Thyroid gland (tissue), 4 donors: ENCODE results near the gene SGCB. TPM values are rescaled to one million over a fixed set of nuclear protein-coding genes. Genes with fewer than 3 reads are reported as not detected.

Experiments used
- DNase-seq, 2 donors: peaks; one replicate each; pipeline ENCODE4 v3.0.0-alpha.2; 2019
- H3K27ac ChIP-seq, 3 donors: fragments of 200-600 bp; sonication (generic); 1 replicate in 2 of 3; 2 replicates in 1 of 3; pipeline ENCODE4 v1.5.1; 2016 to 2019; ENCODE audit warnings: mild to moderate bottlenecking in 1 of 3, moderate library complexity in 1 of 3
- H3K27me3 ChIP-seq: fragments of 200-600 bp; sonication (generic); one replicate; pipeline ENCODE4 v1.5.1; 2019
- H3K36me3 ChIP-seq, 2 donors: fragments of 200-600 bp; sonication (generic); one replicate each; pipeline ENCODE4 v1.5.1; 2016 to 2019
- H3K4me1 ChIP-seq, 2 donors: fragments of 200-600 bp; sonication (generic); one replicate each; pipeline ENCODE4 v1.5.1; 2017 to 2019
- H3K4me3 ChIP-seq, 3 donors: fragments of 200-600 bp; sonication (generic); replicated peaks in 1 of 3; 1 replicate in 2 of 3; 2 replicates in 1 of 3; pipeline ENCODE4 v1.5.1; 2016; ENCODE audit warnings: mild to moderate bottlenecking in 1 of 3
- H3K9me3 ChIP-seq: fragments of 200-600 bp; sonication (generic); one replicate; pipeline ENCODE4 v1.5.1; 2017
- CTCF ChIP-seq, 6 experiments: fragments of 200-600 bp in 3 of 6; fragments of 450-650 bp in 3 of 6; sonication (generic) in 3 of 6; IDR thresholded peaks; one replicate each; pipeline ENCODE4 v1.5.1; 2016 to 2019; ENCODE audit warnings: antibody characterized with exemption in 6 of 6, mild to moderate bottlenecking in 2 of 6, inconsistent platforms in 1 of 6, moderate library complexity in 1 of 6
- POLR2A ChIP-seq, 2 donors: fragments of 450-650 bp; IDR thresholded peaks; one replicate each; pipeline ENCODE4 v1.6.1; 2017; ENCODE audit warnings: antibody characterized with exemption in 2 of 2, mild to moderate bottlenecking in 2 of 2, moderate library complexity in 1 of 2
- WGBS, 2 donors: methylation state at CpG; one replicate each; pipeline ENCODE4 v1.1.5; 2017; 5-methylcytosine and 5-hydroxymethylcytosine counted together
- intact Hi-C: fragments of 100-400 bp; cut with DNase I; formaldehyde crosslinking; loops from one replicate; pipeline ENCODE4 v1.15.1; 2023
- total RNA-seq, 4 donors: library from RNA; depleted of rRNA; stranded (reverse); fragments of >200 nt; gene quantifications; one replicate each; pipeline ENCODE4 v1.2.3, GENCODE V29; 2016

The SGCB gene
- total RNA-seq, 4 donors from 2014 or later = 13.2 to 16.8 (median 14.3) TPM

- no peaks in the 10 kb centered on the region for H3K9me3 ChIP-seq
- H3K36me3 ChIP-seq = no peaks in the 10 kb centered on the region
- H3K27me3 ChIP-seq = no peaks in the 10 kb centered on the region
- no peak overlapping the region for H3K27ac ChIP-seq
- H3K4me3 ChIP-seq = no peak overlapping the region
- intact Hi-C loops = no loop called here
- DNase-seq = no peak
- TF ChIP-seq CTCF (IDR thresholded peaks at IDR 0.05) (no peak), POLR2A (IDR thresholded peaks at IDR 0.05) (no peak)
- H3K4me1 ChIP-seq = peaks cover 3 to 5% of the 10 kb centered on the region in 2 donors
- WGBS, 2 donors = 67 to 68% methylated on average over 7 of the region's 7 CpGs
These were observed 1.1 kb downstream of the SGCB start for GRCh38 chr4:52036886-52037530.

- Histone ChIP-seq H3K27me3 (no peaks in the 10 kb centered on the region), H3K4me1 (peaks cover 3 to 5% of the 10 kb centered on the region in 2 donors), H3K36me3 (no peaks in the 10 kb centered on the region), H3K9me3 (no peaks in the 10 kb centered on the region), H3K4me3 (no peak overlapping the region), H3K27ac (no peak overlapping the region)
- intact Hi-C loops = no loop called here
- WGBS, 2 donors = 97% methylated on average over 2 of the region's 2 CpGs
- DNase-seq = no peak
- no peak for TF ChIP-seq POLR2A (IDR thresholded peaks at IDR 0.05)
- no peak for TF ChIP-seq CTCF (IDR thresholded peaks at IDR 0.05)
These were observed 2.9 kb downstream of the SGCB start for GRCh38 chr4:52035190-52035589.

GRCh38 chr4:52032005-52032404, 6.1 kb downstream of the SGCB start:
- H3K4me3 ChIP-seq = no peak overlapping the region
- WGBS, 2 donors = 100% methylated on average over 1 of the region's 1 CpG
- intact Hi-C loops = no loop called here
- no peak for TF ChIP-seq POLR2A (IDR thresholded peaks at IDR 0.05)
- TF ChIP-seq CTCF (IDR thresholded peaks at IDR 0.05) = no peak
- H3K27ac ChIP-seq = no peak overlapping the region
- H3K9me3 ChIP-seq = no peaks in the 10 kb centered on the region
- no peak for DNase-seq
- H3K4me1 ChIP-seq = no peaks in the 10 kb centered on the region
- no peaks in the 10 kb centered on the region for H3K27me3 ChIP-seq
- H3K36me3 ChIP-seq = peaks cover 0 to 2% of the 10 kb centered on the region in 2 donors

- DNase-seq = no peak
- Histone ChIP-seq H3K4me1 (no peaks in the 10 kb centered on the region), H3K36me3 (peaks cover 0 to 2% of the 10 kb centered on the region in 2 donors), H3K9me3 (no peaks in the 10 kb centered on the region), H3K27ac (no peak overlapping the region), H3K27me3 (no peaks in the 10 kb centered on the region), H3K4me3 (no peak overlapping the region)
- TF ChIP-seq CTCF (IDR thresholded peaks at IDR 0.05) = no peak
- no peak for TF ChIP-seq POLR2A (IDR thresholded peaks at IDR 0.05)
- WGBS, 2 donors = 96 to 99% methylated on average over 1 of the region's 1 CpG
- intact Hi-C loops = loop anchor here (10.0 kb wide), 1 partner anchor 134 kb away; no protein-coding TSS in a partner anchor
These were observed 9.1 kb downstream of the SGCB start for GRCh38 chr4:52028970-52029369.

- Histone ChIP-seq H3K9me3 (no peaks in the 10 kb centered on the region), H3K27ac (no peak within 1 kb of the TSS), H3K36me3 (peaks cover 0 to 7% of the 10 kb centered on the region in 2 donors), H3K4me3 (no peak within 1 kb of the TSS), H3K4me1 (no peaks in the 10 kb centered on the region), H3K27me3 (no peaks in the 10 kb centered on the region)
- 87 to 94% methylated on average over 6 of the region's 6 CpGs for WGBS, 2 donors
- intact Hi-C loops = loop anchor here (10.0 kb wide), 1 partner anchor 125 kb away; no protein-coding TSS in a partner anchor
- DNase-seq = no peak
- TF ChIP-seq POLR2A (IDR thresholded peaks at IDR 0.05) (no peak), CTCF (IDR thresholded peaks at IDR 0.05) (no peak)
These were observed 18.0 kb downstream of the SGCB start, which contains the start of gene LRRC66 for GRCh38 chr4:52019936-52020657. LRRC66 (minus strand) TSS chr4:52020363; CDS start chr4:52017613, 2,750 bp downstream.
